H1 (cell line): ENCODE results near the gene DIP2C. TPM values are rescaled to one million over a fixed set of nuclear protein-coding genes. Genes with fewer than 3 reads are reported as not detected.

Experiments used
- ATF3 ChIP-seq: IDR thresholded peaks from 2 replicates; pipeline ENCODE4 v1.6.1; 2011; ENCODE audit warnings: low read depth, mild to moderate bottlenecking, low read length; ENCODE audit not compliant: insufficient read depth
- EP300 ChIP-seq, 2 experiments: IDR thresholded peaks; 1 replicate in 1 of 2; 2 replicates in 1 of 2; pipeline ENCODE4 v1.6.1; 2011 to 2012; ENCODE audit warnings: low read depth in 2 of 2, low read length in 2 of 2, mild to moderate bottlenecking in 2 of 2, borderline replicate concordance in 1 of 2, inconsistent platforms in 1 of 2, moderate library complexity in 1 of 2
- GTF2F1 ChIP-seq: IDR thresholded peaks from 2 replicates; pipeline ENCODE4 v1.6.1; 2012; ENCODE audit warnings: low read depth, low read length, improper control_type of control experiment, borderline replicate concordance
- KDM1A ChIP-seq: fragments of 200-600, 300-600 bp; sonication (generic); IDR thresholded peaks from 2 replicates; pipeline ENCODE4 v1.7.1; 2016; ENCODE audit warnings: mild to moderate bottlenecking, low read length, borderline replicate concordance
- NRF1 ChIP-seq: IDR thresholded peaks from 2 replicates; pipeline ENCODE4 v1.6.1; 2011; ENCODE audit warnings: mild to moderate bottlenecking, low read depth, low read length, improper control_type of control experiment
- RNF2 ChIP-seq: fragments of 200-900, 300-1000 bp; sonication (generic); IDR thresholded peaks from 2 replicates; pipeline ENCODE4 v1.7.1; 2016; ENCODE audit warnings: borderline replicate concordance, low read depth, mild to moderate bottlenecking, antibody characterized with exemption, low read length; ENCODE audit not compliant: poor library complexity, severe bottlenecking; ENCODE audit errors: missing control alignments
- SRF ChIP-seq: IDR thresholded peaks from 2 replicates; pipeline ENCODE4 v1.6.1; 2011; ENCODE audit warnings: mild to moderate bottlenecking, low read depth, low read length, moderate library complexity
- SUZ12 ChIP-seq: fragments of 200-600 bp; sonication (generic); IDR thresholded peaks from 2 replicates; pipeline ENCODE4 v1.6.1; 2012; ENCODE audit warnings: mild to moderate bottlenecking, inconsistent platforms, low read length, moderate library complexity, mixed read lengths
- polyA plus RNA-seq, 7 experiments: library from polyadenylated mRNA; depleted of rRNA in 3 of 7; stranded (reverse) in 5 of 7; unstranded in 2 of 7; fragments of >200 nt in 5 of 7; fragments of 200-250 nt in 2 of 7; gene quantifications; 1 replicate in 5 of 7; 2 replicates in 1 of 7; 4 replicates in 1 of 7; pipeline versions ENCODE4 v1.2.1 to v1.2.3, GENCODE V29; 2011 to 2013; ENCODE audit warnings: missing spikeins in 2 of 7, mixed read lengths in 2 of 7
- total RNA-seq: library from RNA; stranded (reverse); fragmentation: NEBNext Ultra II Directional; extraction: Animal tissue kit (Norgen Biotek cat#: 25700); gene quantifications from 2 replicates; pipeline ENCODE4 v1.2.1, GENCODE V29; 2021

DIP2C gene
- total and polyA plus RNA-seq, 2 of the 8 experiments (the other 6 are each of a cell fraction or from before 2014, with no cell fraction given): 3.8 to 9.3 TPM

GRCh38 chr10:618229-618989, 71.1 kb downstream of the DIP2C start (continued):
- TF ChIP-seq ATF3 (no peak), EP300 (IDR thresholded peaks at IDR 0.05; ENCODE audit: borderline replicate concordance in 1 of 2, low read depth in 2 of 2, low read length in 2 of 2) (no peak), KDM1A (no peak), SUZ12 (no peak), RNF2 (no peak), NRF1 (no peak), GTF2F1 (no peak), SRF (no peak)
